ENCODE results near the gene DIP2B. TPM values are rescaled to one million over a fixed set of nuclear protein-coding genes. Genes with fewer than 3 reads are reported as not detected.

The DIP2B gene
- polyA plus RNA-seq, 1 donor from 2014 or later, result 44.0 TPM

- no peaks in the 10 kb centered on the region for H3K9me2 ChIP-seq (ENCODE audit: insufficient read depth, low read length)
- H3K79me2 ChIP-seq (replicated peaks; ENCODE audit: insufficient read depth, low read length), result no peaks in the 10 kb centered on the region
- no peak overlapping the region for H2AFZ ChIP-seq (ENCODE audit: low read depth, low read length)
- no peak overlapping the region for H3K4me2 ChIP-seq (ENCODE audit: low read length)
- TF ChIP-seq TAF1 (IDR thresholded peaks at IDR 0.05; ENCODE audit: low read depth) (no peak), SMC3 (conservative IDR thresholded peaks at IDR 0.05; ENCODE audit: poor library complexity) (no peak), POLR2AphosphoS5 (IDR thresholded peaks at IDR 0.05) (no peak), MXI1 (conservative IDR thresholded peaks at IDR 0.05; ENCODE audit: poor library complexity, severe bottlenecking) (no peak), CTCF (IDR thresholded peaks at IDR 0.05; ENCODE audit: poor library complexity, severe bottlenecking) (no peak), REST (IDR thresholded peaks at IDR 0.05; ENCODE audit: borderline replicate concordance) (no peak), EP300 (conservative IDR thresholded peaks at IDR 0.05; ENCODE audit: poor library complexity, severe bottlenecking) (no peak), EZH2 (IDR thresholded peaks at IDR 0.05; ENCODE audit: borderline replicate concordance, insufficient read depth, low read length, poor library complexity, severe bottlenecking) (no peak)
- no peaks in the 10 kb centered on the region for H4K20me1 ChIP-seq (ENCODE audit: insufficient read depth)
- H3K9ac ChIP-seq (ENCODE audit: low read length), result no peak overlapping the region
- H3K4me3 ChIP-seq (ENCODE audit: low read length), result no peak overlapping the region
- no peaks in the 10 kb centered on the region for H3F3A ChIP-seq (ENCODE audit: insufficient read depth, low read length, poor library complexity, severe bottlenecking)
- H3K27me3 ChIP-seq (ENCODE audit: insufficient read depth, low read depth, low read length), result no peaks in the 10 kb centered on the region
- no peak overlapping the region for H3K27ac ChIP-seq (ENCODE audit: low read length)
- no peaks in the 10 kb centered on the region for H3K36me3 ChIP-seq (ENCODE audit: insufficient read depth, low read length)
- H3K9me3 ChIP-seq (ENCODE audit: low read length), result no peaks in the 10 kb centered on the region
Measured at GRCh38 chr12:50676756-50677155, 172.0 kb downstream of the DIP2B start.

- no peaks in the 10 kb centered on the region for H3K9me3 ChIP-seq (ENCODE audit: low read length)
- H3K9ac ChIP-seq (ENCODE audit: low read length), result no peak overlapping the region
- H3K4me3 ChIP-seq (ENCODE audit: low read length), result no peak overlapping the region
- H3K27ac ChIP-seq (ENCODE audit: low read length), result no peak overlapping the region
- no peaks in the 10 kb centered on the region for H4K20me1 ChIP-seq (ENCODE audit: insufficient read depth)
- no peaks in the 10 kb centered on the region for H3K36me3 ChIP-seq (ENCODE audit: insufficient read depth, low read length)
- no peaks in the 10 kb centered on the region for H3K27me3 ChIP-seq (ENCODE audit: insufficient read depth, low read depth, low read length)
- H3K9me2 ChIP-seq (ENCODE audit: insufficient read depth, low read length), result no peaks in the 10 kb centered on the region
- H2AFZ ChIP-seq (ENCODE audit: low read depth, low read length), result no peak overlapping the region
- no peak overlapping the region for H3K4me2 ChIP-seq (ENCODE audit: low read length)
- H3F3A ChIP-seq (ENCODE audit: insufficient read depth, low read length, poor library complexity, severe bottlenecking), result no peaks in the 10 kb centered on the region
- H3K79me2 ChIP-seq (replicated peaks; ENCODE audit: insufficient read depth, low read length), result no peaks in the 10 kb centered on the region
- TF ChIP-seq REST (IDR thresholded peaks at IDR 0.05; ENCODE audit: borderline replicate concordance), result no peak
- no peak for TF ChIP-seq SMC3 (conservative IDR thresholded peaks at IDR 0.05; ENCODE audit: poor library complexity)
- TF ChIP-seq EZH2 (IDR thresholded peaks at IDR 0.05; ENCODE audit: borderline replicate concordance, insufficient read depth, low read length, poor library complexity, severe bottlenecking), result no peak
- TF ChIP-seq POLR2AphosphoS5 (IDR thresholded peaks at IDR 0.05), result no peak
Measured at GRCh38 chr12:50677858-50678257, 173.1 kb downstream of the DIP2B start.

Data from neural cell (in vitro differentiated cells).